Measurements from ENCODE around the gene TRHDE.

DNA sequence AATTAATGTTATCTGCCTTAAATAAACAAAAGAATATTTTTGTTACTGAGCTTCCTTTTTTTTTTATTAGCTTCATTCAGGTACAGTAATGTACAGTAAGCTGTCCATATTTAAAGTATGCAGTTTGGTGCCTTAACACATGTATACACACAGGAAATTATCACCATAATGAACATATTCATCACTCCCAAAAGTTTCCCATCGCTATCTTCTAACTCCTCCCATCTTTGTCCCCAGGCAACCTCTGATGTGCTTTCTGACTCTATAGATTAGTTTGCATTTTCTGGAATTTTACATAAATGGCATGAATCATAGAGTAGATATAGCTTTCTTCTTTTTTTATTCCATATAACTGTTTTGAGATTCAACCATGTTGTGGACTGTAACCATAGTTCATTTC is 193.0 kb downstream of the TRHDE start:
- TF ChIP-seq, protein P1, sequence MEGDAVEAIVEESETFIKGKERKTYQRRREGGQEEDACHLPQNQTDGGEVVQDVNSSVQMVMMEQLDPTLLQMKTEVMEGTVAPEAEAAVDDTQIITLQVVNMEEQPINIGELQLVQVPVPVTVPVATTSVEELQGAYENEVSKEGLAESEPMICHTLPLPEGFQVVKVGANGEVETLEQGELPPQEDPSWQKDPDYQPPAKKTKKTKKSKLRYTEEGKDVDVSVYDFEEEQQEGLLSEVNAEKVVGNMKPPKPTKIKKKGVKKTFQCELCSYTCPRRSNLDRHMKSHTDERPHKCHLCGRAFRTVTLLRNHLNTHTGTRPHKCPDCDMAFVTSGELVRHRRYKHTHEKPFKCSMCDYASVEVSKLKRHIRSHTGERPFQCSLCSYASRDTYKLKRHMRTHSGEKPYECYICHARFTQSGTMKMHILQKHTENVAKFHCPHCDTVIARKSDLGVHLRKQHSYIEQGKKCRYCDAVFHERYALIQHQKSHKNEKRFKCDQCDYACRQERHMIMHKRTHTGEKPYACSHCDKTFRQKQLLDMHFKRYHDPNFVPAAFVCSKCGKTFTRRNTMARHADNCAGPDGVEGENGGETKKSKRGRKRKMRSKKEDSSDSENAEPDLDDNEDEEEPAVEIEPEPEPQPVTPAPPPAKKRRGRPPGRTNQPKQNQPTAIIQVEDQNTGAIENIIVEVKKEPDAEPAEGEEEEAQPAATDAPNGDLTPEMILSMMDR (IDR thresholded peaks at IDR 0.05; ENCODE audit: extremely low read depth in 1 of 2, insufficient read depth in 1 of 2, low read depth in 1 of 2, low read length in 2 of 2) = no peak
- TF ChIP-seq FOS (IDR thresholded peaks at IDR 0.05; ENCODE audit: borderline replicate concordance, insufficient read depth, low read length) (no peak), EZH2 (IDR thresholded peaks at IDR 0.05; ENCODE audit: borderline replicate concordance, low read depth, low read length, severe bottlenecking) (no peak), MYC (IDR thresholded peaks at IDR 0.05; ENCODE audit: low read depth, low read length) (no peak), POLR2A (IDR thresholded peaks at IDR 0.05; ENCODE audit: low read depth, low read length) (no peak), POLR2AphosphoS5 (IDR thresholded peaks at IDR 0.05; ENCODE audit: insufficient read depth, low read depth, low read length) (no peak), GATA2 (IDR thresholded peaks at IDR 0.05; ENCODE audit: insufficient read depth, insufficient read length, low read depth, low read length) (no peak)
- TF ChIP-seq, protein P2, sequence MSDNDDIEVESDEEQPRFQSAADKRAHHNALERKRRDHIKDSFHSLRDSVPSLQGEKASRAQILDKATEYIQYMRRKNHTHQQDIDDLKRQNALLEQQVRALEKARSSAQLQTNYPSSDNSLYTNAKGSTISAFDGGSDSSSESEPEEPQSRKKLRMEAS (IDR thresholded peaks at IDR 0.05; ENCODE audit: insufficient read depth, insufficient read length) = no peak
